Right cardiac atrium (tissue), 5 donors: ENCODE data around the gene TRIP10. TPM values are rescaled to one million over a fixed set of nuclear protein-coding genes. Genes with fewer than 3 reads are reported as not detected.
"Not testable (repeated sequence)": the region's sequence is repeated elsewhere in the genome, so short reads cannot be mapped to it uniquely, and the experiment has no call there.

ENCODE experiments used
- ATAC-seq, 2 donors: fragments of 200-7000 bp; cut with Tn5 transposase; one replicate each; pipeline versions ENCODE4 v1.8.0 to v1.9.1; 2020; ENCODE audit warnings: moderate library complexity in 2 of 2, mild to moderate bottlenecking in 1 of 2
- DNase-seq, 3 donors: peaks; one replicate each; pipeline ENCODE4 v3.0.0-alpha.2; 2020
- H3K27ac ChIP-seq: one replicate; pipeline ENCODE4 v1.5.1; 2013; ENCODE audit warnings: mild to moderate bottlenecking, low read length, control low read depth, moderate library complexity
- H3K27me3 ChIP-seq: one replicate; pipeline ENCODE4 v1.6.1; 2013; ENCODE audit not compliant: control insufficient read depth, insufficient read depth
- H3K4me1 ChIP-seq: one replicate; pipeline ENCODE4 v1.6.1; 2013; ENCODE audit warnings: low read length; ENCODE audit not compliant: control insufficient read depth, insufficient read depth
- H3K4me3 ChIP-seq: one replicate; pipeline ENCODE4 v1.5.1; 2013; ENCODE audit warnings: low read length, control low read depth
- H3K9me3 ChIP-seq: one replicate; pipeline ENCODE4 v1.6.1; 2013; ENCODE audit warnings: low read length; ENCODE audit not compliant: control insufficient read depth
- WGBS: extraction: QIAGEN DNeasy Blood & Tissue Kit; methylation state at CpG from one replicate; pipeline ENCODE4 v1.1.7; 2013; 5-methylcytosine and 5-hydroxymethylcytosine counted together
- intact Hi-C, 4 donors: fragments of 100-400 bp; cut with DNase I; formaldehyde crosslinking; loops; one replicate each; pipeline versions ENCODE4 v1.11.0 to v1.14.0; 2022 to 2023
- polyA plus RNA-seq: library from polyadenylated mRNA; stranded (reverse); fragments of 200-250 nt; gene quantifications from one replicate; pipeline ENCODE4 v1.2.3, GENCODE V29; 2013
- total RNA-seq, 4 donors: library from RNA; stranded (reverse); fragmentation: NEBNext Ultra II Directional; extraction: Animal tissue kit (Norgen Biotek cat#: 25700); gene quantifications; one replicate each; pipeline ENCODE4 v1.2.1, GENCODE V29; 2021
- donor health status: healthy with polysubstance abuse.
- donor health status: DM: no; HTN: yes; CAD: no.
- donor health status: DM: no; HTN: no; CAD: no.
- donor health status: DM: no; HTN: yes; CAD: no; lungs with severe emphysema.
- donor health status: DM: yes; HTN: yes; CAD: no.

TRIP10 gene
- total and polyA plus RNA-seq, 5 donors: 68.8 to 92.6 (median 83.8) TPM

- intact Hi-C loops: no loop called here
- 53% methylated on average over 25 of the region's 25 CpGs for WGBS
These were observed 32.8 kb downstream of the TRIP10 start, which contains the start of gene VAV1 for GRCh38 chr19:6772028-6772865. Gene VAV1 (plus strand): TSS chr19:6772708. CDS start chr19:6772808, 100 bp downstream.

GRCh38 chr19:6772866-6773322 lies 33.4 kb downstream of the TRIP10 start:
- Histone ChIP-seq H3K4me3 (peak overlapping the region; percentile 23), H3K27me3 (no peaks in the 10 kb centered on the region), H3K27ac (no peak overlapping the region), H3K4me1 (no peaks in the 10 kb centered on the region), H3K9me3 (no peaks in the 10 kb centered on the region)
- 57% methylated on average over 14 of the region's 14 CpGs for WGBS
- ATAC-seq: no peak
- intact Hi-C loops: no loop called here
- peak in 1 of 3 donors; percentile 51 for DNase-seq

More at GRCh38 chr19:6772028-6772865, 32.8 kb downstream of the TRIP10 start, which contains the start of gene VAV1:
- Histone ChIP-seq H3K4me3 (peak within 1 kb of the TSS; percentile 23), H3K4me1 (no peaks in the 10 kb centered on the region), H3K27ac (no peak within 1 kb of the TSS), H3K9me3 (no peaks in the 10 kb centered on the region), H3K27me3 (no peaks in the 10 kb centered on the region)
- peak; percentile 63 to 67 for ATAC-seq
- peak; percentile 48 to 83 (median 77) for DNase-seq

GRCh38 chr19:6773323-6773931 lies 33.9 kb downstream of the TRIP10 start:
- no peaks in the 10 kb centered on the region for H3K9me3 ChIP-seq
- peak overlapping the region; percentile 23 for H3K4me3 ChIP-seq
- no peak overlapping the region for H3K27ac ChIP-seq
- no peaks in the 10 kb centered on the region for H3K4me1 ChIP-seq
- DNase-seq (peak in 2 of 3 donors; percentile 75 to 80), ATAC-seq (peak; percentile 62 to 65)
- H3K27me3 ChIP-seq: no peaks in the 10 kb centered on the region
- intact Hi-C loops: no loop called here
- 38% methylated on average over 8 of the region's 8 CpGs for WGBS

GRCh38 chr19:6774821-6775707 lies 35.6 kb downstream of the TRIP10 start:
- Histone ChIP-seq H3K9me3 (no peaks in the 10 kb centered on the region), H3K27ac (no peak overlapping the region), H3K4me1 (no peaks in the 10 kb centered on the region), H3K27me3 (no peaks in the 10 kb centered on the region), H3K4me3 (no peak overlapping the region)
- WGBS: 73% methylated on average over 11 of the region's 11 CpGs
- intact Hi-C loops: no loop called here
- ATAC-seq (peak in 1 of 2 donors; percentile 38), DNase-seq (peak in 1 of 3 donors; percentile 46)

- DNase-seq, H3K4me3 ChIP-seq, H3K9me3 ChIP-seq, intact Hi-C loops, H3K4me1 ChIP-seq, ATAC-seq, H3K27ac ChIP-seq, H3K27me3 ChIP-seq: not testable (repeated sequence)
These were observed 36.6 kb downstream of the TRIP10 start for GRCh38 chr19:6776045-6776444.

GRCh38 chr19:6776999-6777398 lies 37.5 kb downstream of the TRIP10 start:
- intact Hi-C loops: no loop called here
- H3K4me3 ChIP-seq: no peak overlapping the region
- H3K27ac ChIP-seq: no peak overlapping the region
- no peak for ATAC-seq
- DNase-seq: no peak
- H3K27me3 ChIP-seq: no peaks in the 10 kb centered on the region
- H3K9me3 ChIP-seq: no peaks in the 10 kb centered on the region
- H3K4me1 ChIP-seq: no peaks in the 10 kb centered on the region
- WGBS: 90% methylated on average over 4 of the region's 4 CpGs

GRCh38 chr19:6777434-6777833 lies 38.0 kb downstream of the TRIP10 start:
- no peaks in the 10 kb centered on the region for H3K4me1 ChIP-seq
- no peak overlapping the region for H3K27ac ChIP-seq
- H3K4me3 ChIP-seq: no peak overlapping the region
- ATAC-seq: no peak
- no peaks in the 10 kb centered on the region for H3K27me3 ChIP-seq
- WGBS: 80% methylated on average over 2 of the region's 2 CpGs
- no peaks in the 10 kb centered on the region for H3K9me3 ChIP-seq
- intact Hi-C loops: no loop called here
- DNase-seq: no peak

- no peaks in the 10 kb centered on the region for H3K27me3 ChIP-seq
- H3K9me3 ChIP-seq: no peaks in the 10 kb centered on the region
- WGBS: 80% methylated on average over 4 of the region's 4 CpGs
- DNase-seq: no peak
- no peak overlapping the region for H3K27ac ChIP-seq
- H3K4me1 ChIP-seq: no peaks in the 10 kb centered on the region
- intact Hi-C loops: no loop called here
- no peak for ATAC-seq
- no peak overlapping the region for H3K4me3 ChIP-seq
These were observed 38.9 kb downstream of the TRIP10 start for GRCh38 chr19:6778386-6778785.

- WGBS: 57% methylated on average over 4 of the region's 4 CpGs
- DNase-seq (no peak), ATAC-seq (no peak)
- Histone ChIP-seq H3K4me3 (no peak overlapping the region), H3K27ac (no peak overlapping the region), H3K4me1 (no peaks in the 10 kb centered on the region), H3K27me3 (no peaks in the 10 kb centered on the region), H3K9me3 (no peaks in the 10 kb centered on the region)
- intact Hi-C loops: no loop called here
These were observed 39.7 kb downstream of the TRIP10 start for GRCh38 chr19:6779206-6779605.

- H3K27ac ChIP-seq: no peak overlapping the region
- 96% methylated on average over 4 of the region's 4 CpGs for WGBS
- intact Hi-C loops: no loop called here
- no peaks in the 10 kb centered on the region for H3K9me3 ChIP-seq
- DNase-seq (no peak), ATAC-seq (no peak)
- H3K4me3 ChIP-seq: no peak overlapping the region
- no peaks in the 10 kb centered on the region for H3K4me1 ChIP-seq
- H3K27me3 ChIP-seq: no peaks in the 10 kb centered on the region
These were observed 47.9 kb downstream of the TRIP10 start for GRCh38 chr19:6787393-6787792.
